Kidney (tissue), 14 donors: ENCODE data around the gene GPX4. TPM values are rescaled to one million over a fixed set of nuclear protein-coding genes. Genes with fewer than 3 reads are reported as not detected.

Experiments used
- DNase-seq, 5 donors: peaks; one replicate each; pipeline ENCODE4 v3.0.0-alpha.2; 2013 to 2020
- FAIRE-seq: peaks from 2 replicates; lab custom pipeline; 2012; peaks lifted over from hg19 to GRCh38; lab: Jason Lieb, UNC
- H3K27ac ChIP-seq, 2 donors: one replicate each; pipeline ENCODE4 v1.7.0; 2013; ENCODE audit warnings: low read depth in 2 of 2, low read length in 2 of 2, inconsistent platforms in 1 of 2
- H3K27me3 ChIP-seq: one replicate; pipeline ENCODE4 v1.7.1; 2013; ENCODE audit warnings: low read length, inconsistent platforms; ENCODE audit not compliant: control insufficient read depth, insufficient read depth
- H3K36me3 ChIP-seq, 3 donors: one replicate each; pipeline versions ENCODE4 v1.7.0 to v1.7.1; 2013; ENCODE audit warnings: low read length in 3 of 3, control low read depth in 1 of 3, inconsistent platforms in 1 of 3; ENCODE audit not compliant: insufficient read depth in 3 of 3, control insufficient read depth in 2 of 3
- H3K4me1 ChIP-seq, 3 donors: one replicate each; pipeline versions ENCODE4 v1.7.0 to v1.7.1; 2013; ENCODE audit warnings: low read length in 3 of 3, inconsistent platforms in 1 of 3, low read depth in 1 of 3; ENCODE audit not compliant: control insufficient read depth in 2 of 3, insufficient read depth in 2 of 3
- H3K4me3 ChIP-seq, 3 donors: one replicate each; pipeline versions ENCODE4 v1.7.0 to v1.8.1; 2013; ENCODE audit warnings: low read length in 3 of 3, control low read depth in 1 of 3, inconsistent platforms in 1 of 3
- H3K9ac ChIP-seq, 3 donors: one replicate each; pipeline versions ENCODE4 v1.7.0 to v1.7.1; 2013; ENCODE audit warnings: low read length in 3 of 3, control low read depth in 1 of 3, inconsistent platforms in 1 of 3
- H3K9me3 ChIP-seq, 3 donors: one replicate each; pipeline versions ENCODE4 v1.7.0 to v1.7.1; 2013; ENCODE audit warnings: low read length in 3 of 3, control low read depth in 1 of 3, inconsistent platforms in 1 of 3; ENCODE audit not compliant: control insufficient read depth in 2 of 3, insufficient read depth in 1 of 3
- CTCF ChIP-seq: IDR thresholded peaks from 3 replicates; pipeline ENCODE4 v1.5.1; 2012; ENCODE audit warnings: mild to moderate bottlenecking, moderate library complexity, borderline replicate concordance; ENCODE audit not compliant: insufficient read depth; ENCODE audit errors: extremely low read depth
- intact Hi-C: fragments of 100-400 bp; cut with DNase I; formaldehyde crosslinking; loops from one replicate; pipeline ENCODE4 v1.11.1; 2022
- polyA plus RNA-seq: library from polyadenylated mRNA; stranded (reverse); fragments of 350-450 nt; fragmentation: Illumina TruSeq; extraction: RNeasy Lipid Tissue Mini Kit (QIAGEN cat#74804); gene quantifications from one replicate; pipeline ENCODE4 v1.2.3, GENCODE V29; 2014; ENCODE audit warnings: low read depth, low replicate concordance; ENCODE audit not compliant: insufficient read depth
- total RNA-seq: library from RNA; stranded (reverse); fragmentation: NEBNext Ultra II Directional; extraction: Animal tissue kit (Norgen Biotek cat#: 25700); gene quantifications from one replicate; pipeline ENCODE4 v1.2.1, GENCODE V29; 2021
- donor health status: control.
- donor health status: control.
- donor health status: control.
- donor health status: control.
- donor health status: control.
- donor health status: DM: yes; HTN: yes; CAD: no.
- donor health status: Normal renal cell carcinoma (clear cell type).

The GPX4 gene
- total and polyA plus RNA-seq, 2 donors from 2014 or later: 268 to 966 TPM

GRCh38 chr19:1111641-1112267, 8.0 kb downstream of the GPX4 start:
- intact Hi-C loops: no loop called here
- TF ChIP-seq CTCF: no peak
- no peak overlapping the region for H3K4me3 ChIP-seq
- peaks cover 0 to 7% (median 7%) of the 10 kb centered on the region in 3 donors for H3K36me3 ChIP-seq
- H3K4me1 ChIP-seq: peaks cover 0 to 11% (median 0%) of the 10 kb centered on the region in 3 donors
- no peak overlapping the region for H3K27ac ChIP-seq
- no peaks in the 10 kb centered on the region for H3K27me3 ChIP-seq
- H3K9me3 ChIP-seq: no peaks in the 10 kb centered on the region
- DNase-seq: peak in 1 of 5 donors; percentile 79
- H3K9ac ChIP-seq: no peak overlapping the region
- no peak for FAIRE-seq

- Histone ChIP-seq H3K4me1 (peaks cover 0 to 11% (median 0%) of the 10 kb centered on the region in 3 donors), H3K9me3 (no peaks in the 10 kb centered on the region), H3K4me3 (no peak overlapping the region), H3K27me3 (no peaks in the 10 kb centered on the region), H3K36me3 (peaks cover 0 to 14% (median 10%) of the 10 kb centered on the region in 3 donors), H3K27ac (peak overlapping the region; percentile 57 to 60), H3K9ac (no peak overlapping the region)
- FAIRE-seq: no peak
- no peak for TF ChIP-seq CTCF
- intact Hi-C loops: no loop called here
- peak in 4 of 5 donors; percentile 56 to 89 (median 72) for DNase-seq
Measured at GRCh38 chr19:1112268-1113029, 8.7 kb downstream of the GPX4 start.

DNA sequence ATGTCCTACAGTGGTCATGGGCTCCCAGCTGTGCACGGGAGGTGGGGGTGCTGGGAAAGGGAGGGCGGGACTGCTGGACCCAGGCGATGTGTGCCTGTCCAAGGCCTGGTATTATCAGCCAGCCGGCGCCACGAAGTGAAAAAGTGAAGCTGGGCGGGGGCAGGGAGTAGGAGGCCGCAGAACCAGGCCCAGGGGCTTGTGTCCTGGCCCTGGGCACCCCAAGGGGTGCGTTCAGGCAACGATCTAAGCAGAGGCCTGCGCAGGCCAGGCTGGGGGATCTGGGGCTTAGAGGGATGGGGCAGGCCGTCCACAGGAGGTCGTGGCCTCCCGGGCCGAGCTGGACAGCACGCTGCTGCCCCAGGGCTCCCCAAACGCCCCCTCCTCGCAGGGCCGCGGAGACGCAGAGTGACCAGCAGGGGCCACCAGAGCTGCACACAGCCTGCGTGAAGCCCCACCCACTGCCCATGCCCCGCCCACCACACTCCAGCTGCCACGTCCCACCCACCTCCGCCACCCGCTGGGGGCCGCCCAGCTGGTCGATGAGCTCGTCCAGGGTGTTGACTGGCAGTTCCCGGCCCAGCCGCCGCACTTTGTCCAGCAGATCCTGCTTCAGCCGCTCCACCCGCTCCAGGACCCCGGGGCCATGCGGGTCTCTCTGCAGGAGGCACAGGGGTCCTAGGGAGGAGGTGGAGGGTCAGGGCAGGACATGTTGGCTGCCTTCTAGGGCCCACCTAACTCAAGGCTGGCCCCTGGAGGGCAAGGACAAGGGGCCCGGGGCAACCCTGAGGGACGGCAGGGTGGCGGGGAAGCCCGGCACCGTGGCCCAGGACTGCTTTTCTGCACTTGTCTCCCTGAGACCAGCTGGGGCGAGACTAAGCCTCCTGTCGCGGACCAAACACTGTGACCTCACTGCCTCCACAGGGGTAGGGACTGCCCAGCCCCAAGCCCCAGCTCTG, 9.5 kb downstream of the GPX4 start:
- FAIRE-seq: no peak
- H3K27me3 ChIP-seq: no peaks in the 10 kb centered on the region
- no peaks in the 10 kb centered on the region for H3K9me3 ChIP-seq
- H3K27ac ChIP-seq: peak overlapping the region; percentile 57 to 84
- H3K9ac ChIP-seq: peak overlapping the region in 1 of 3 donors; percentile 53
- peak; percentile 95 to 99 (median 97) for DNase-seq
- intact Hi-C loops: no loop called here
- peaks cover 0 to 11% (median 11%) of the 10 kb centered on the region in 3 donors for H3K36me3 ChIP-seq
- peak; percentile 85 for TF ChIP-seq CTCF
- peaks cover 0 to 11% (median 0%) of the 10 kb centered on the region in 3 donors for H3K4me1 ChIP-seq
- H3K4me3 ChIP-seq: no peak overlapping the region
